Gastrocnemius medialis (tissue), 4 donors: ENCODE data around the gene GJB1. TPM values are rescaled to one million over a fixed set of nuclear protein-coding genes. Genes with fewer than 3 reads are reported as not detected.

Experiments used
- ATAC-seq, 2 donors: fragments of 150-250 bp; one replicate each; pipeline ENCODE4 v1.9.1; 2016
- DNase-seq, 2 donors: peaks; one replicate each; pipeline ENCODE4 v3.0.0-alpha.2; 2019
- H3K27ac ChIP-seq, 4 donors: fragments of 200-600 bp; sonication (generic); 1 replicate in 1 of 4; 2 replicates in 3 of 4; pipeline ENCODE4 v1.5.1; 2016 to 2018; ENCODE audit warnings: mild to moderate bottlenecking in 2 of 4, moderate library complexity in 1 of 4
- H3K27me3 ChIP-seq, 3 donors: fragments of 200-600 bp; sonication (generic) in 2 of 3; 1 replicate in 1 of 3; 2 replicates in 2 of 3; pipeline versions ENCODE4 v1.5.1 to v1.6.0; 2016 to 2019; ENCODE audit warnings: mild to moderate bottlenecking in 1 of 3, moderate library complexity in 1 of 3
- H3K36me3 ChIP-seq, 2 donors: fragments of 200-600 bp; sonication (generic) in 1 of 2; one replicate each; pipeline ENCODE4 v1.5.1; 2017 to 2018
- H3K4me1 ChIP-seq, 2 donors: fragments of 200-600 bp; sonication (generic) in 1 of 2; one replicate each; pipeline ENCODE4 v1.5.1; 2016 to 2017; ENCODE audit warnings: mild to moderate bottlenecking in 2 of 2
- H3K4me3 ChIP-seq, 4 donors: fragments of 200-600 bp; sonication (generic) in 3 of 4; 1 replicate in 1 of 4; 2 replicates in 3 of 4; pipeline ENCODE4 v1.5.1; 2016 to 2019; ENCODE audit warnings: mild to moderate bottlenecking in 2 of 4
- H3K9me3 ChIP-seq, 3 donors: fragments of 200-600 bp; sonication (generic) in 2 of 3; 1 replicate in 1 of 3; 2 replicates in 2 of 3; pipeline ENCODE4 v1.5.1; 2016 to 2019
- POLR2A ChIP-seq, 2 donors: fragments of 450-650 bp; IDR thresholded peaks; one replicate each; pipeline ENCODE4 v1.6.1; 2017; ENCODE audit warnings: antibody characterized with exemption in 2 of 2, mild to moderate bottlenecking in 2 of 2, moderate library complexity in 2 of 2
- in situ Hi-C, 4 donors: fragments of 200-750 bp; cut with MboI; loops; one replicate each; pipeline versions ENCODE4 v1.15.0 to v1.8.0; 2017; ENCODE audit warnings: low sequenced_read_pairs in 4 of 4
- intact Hi-C: fragments of 100-400 bp; cut with DNase I; formaldehyde crosslinking; loops from one replicate; pipeline ENCODE4 v1.15.1; 2023; ENCODE audit warnings: low total_unique reads
- total RNA-seq, 4 donors: library from RNA; depleted of rRNA; stranded (reverse); fragments of >200 nt; gene quantifications; one replicate each; pipeline versions ENCODE4 v1.1.0 to v1.2.3, GENCODE V29; 2016
- TF ChIP-seq, protein P1 (sequence below), 5 experiments: fragments of 450-650 bp in 3 of 5; fragments of 200-600 bp in 2 of 5; sonication (generic) in 2 of 5; IDR thresholded peaks in 4 of 5; conservative IDR thresholded peaks in 1 of 5; 1 replicate in 4 of 5; 2 replicates in 1 of 5; pipeline ENCODE4 v1.5.1; 2016 to 2019; ENCODE audit warnings: antibody characterized with exemption in 5 of 5, mild to moderate bottlenecking in 3 of 5, moderate library complexity in 3 of 5

GJB1 gene
- total RNA-seq, 4 donors from 2014 or later: 0.24 to 0.80 TPM; not detected in 2

DNA sequence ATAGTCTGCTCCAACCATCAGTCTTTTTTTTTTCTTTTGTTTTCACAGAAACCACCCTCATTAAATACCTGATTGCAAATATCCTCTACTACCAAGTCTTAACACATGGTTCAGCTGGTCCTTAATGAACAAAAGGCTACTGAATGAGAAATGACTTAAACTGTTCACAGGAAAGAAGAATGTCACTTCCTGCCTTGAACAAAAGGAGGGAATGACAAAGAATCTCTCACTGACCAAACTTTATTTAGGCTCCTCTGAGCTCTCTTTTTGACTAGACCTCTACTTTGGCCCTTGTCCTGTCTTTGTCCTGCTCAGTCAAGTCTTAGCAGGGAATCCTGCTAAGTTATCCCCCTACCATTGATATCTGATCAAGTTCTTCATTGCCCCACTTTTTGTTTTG, 31.8 kb upstream of the GJB1 start:
- intact Hi-C loops (no loop called here), in situ Hi-C loops (loop anchor here in 2 of 4 donors (25.0 kb wide), 1 partner anchor 429 kb away; no protein-coding TSS in a partner anchor)
- ATAC-seq: no peak
- H3K9me3 ChIP-seq: no peaks in the 10 kb centered on the region
- no peak overlapping the region for H3K27ac ChIP-seq
- DNase-seq: no peak
- TF ChIP-seq, protein P1, sequence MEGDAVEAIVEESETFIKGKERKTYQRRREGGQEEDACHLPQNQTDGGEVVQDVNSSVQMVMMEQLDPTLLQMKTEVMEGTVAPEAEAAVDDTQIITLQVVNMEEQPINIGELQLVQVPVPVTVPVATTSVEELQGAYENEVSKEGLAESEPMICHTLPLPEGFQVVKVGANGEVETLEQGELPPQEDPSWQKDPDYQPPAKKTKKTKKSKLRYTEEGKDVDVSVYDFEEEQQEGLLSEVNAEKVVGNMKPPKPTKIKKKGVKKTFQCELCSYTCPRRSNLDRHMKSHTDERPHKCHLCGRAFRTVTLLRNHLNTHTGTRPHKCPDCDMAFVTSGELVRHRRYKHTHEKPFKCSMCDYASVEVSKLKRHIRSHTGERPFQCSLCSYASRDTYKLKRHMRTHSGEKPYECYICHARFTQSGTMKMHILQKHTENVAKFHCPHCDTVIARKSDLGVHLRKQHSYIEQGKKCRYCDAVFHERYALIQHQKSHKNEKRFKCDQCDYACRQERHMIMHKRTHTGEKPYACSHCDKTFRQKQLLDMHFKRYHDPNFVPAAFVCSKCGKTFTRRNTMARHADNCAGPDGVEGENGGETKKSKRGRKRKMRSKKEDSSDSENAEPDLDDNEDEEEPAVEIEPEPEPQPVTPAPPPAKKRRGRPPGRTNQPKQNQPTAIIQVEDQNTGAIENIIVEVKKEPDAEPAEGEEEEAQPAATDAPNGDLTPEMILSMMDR (IDR thresholded peaks at IDR 0.05 in 4 of 5, conservative IDR thresholded peaks at IDR 0.05 in 1 of 5): no peak
- no peak for TF ChIP-seq POLR2A (IDR thresholded peaks at IDR 0.05)
- H3K36me3 ChIP-seq: no peaks in the 10 kb centered on the region
- H3K4me3 ChIP-seq: no peak overlapping the region
- no peaks in the 10 kb centered on the region for H3K4me1 ChIP-seq
- no peaks in the 10 kb centered on the region for H3K27me3 ChIP-seq

DNA sequence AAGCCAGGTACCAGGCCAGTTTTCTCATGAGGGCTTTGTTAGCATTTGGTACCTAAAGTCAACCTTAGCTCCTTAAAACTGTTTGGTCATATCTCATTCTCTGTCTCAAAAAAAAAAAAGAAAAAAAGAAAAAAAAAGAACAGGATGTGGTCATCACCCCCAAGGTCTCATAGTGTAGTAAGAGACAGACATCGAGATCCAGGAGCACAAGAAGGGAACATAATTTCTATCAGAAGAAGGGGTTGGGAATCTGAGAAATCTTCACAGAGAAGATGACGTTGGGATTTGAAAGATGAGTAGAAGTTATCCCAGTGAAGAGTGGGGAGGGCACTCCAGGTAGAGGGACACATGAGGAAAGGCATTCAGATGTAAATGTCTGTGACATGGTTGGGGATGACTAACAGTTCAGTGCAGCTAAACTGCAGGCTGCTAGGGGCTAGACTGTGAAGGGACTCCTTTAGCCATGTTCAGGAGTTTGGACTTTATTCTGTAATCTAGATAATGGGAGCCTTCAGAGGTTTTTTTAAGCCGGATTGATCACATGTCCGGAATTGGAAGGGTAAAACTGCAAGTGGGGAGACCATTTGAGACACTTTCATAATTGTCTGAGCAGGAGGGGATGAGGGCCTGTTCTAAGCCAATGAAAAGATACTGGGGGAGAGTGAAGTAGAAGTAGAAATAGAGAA, 26.9 kb upstream of the GJB1 start:
- in situ Hi-C loops: loop anchor here in 2 of 4 donors (25.0 kb wide), 1 partner anchor 434 kb away; no protein-coding TSS in a partner anchor
- no peak for TF ChIP-seq POLR2A (IDR thresholded peaks at IDR 0.05)
- TF ChIP-seq, protein P1 (IDR thresholded peaks at IDR 0.05 in 4 of 5, conservative IDR thresholded peaks at IDR 0.05 in 1 of 5): no peak
- Histone ChIP-seq H3K27me3 (no peaks in the 10 kb centered on the region), H3K36me3 (no peaks in the 10 kb centered on the region), H3K4me1 (no peaks in the 10 kb centered on the region), H3K27ac (no peak overlapping the region), H3K9me3 (no peaks in the 10 kb centered on the region), H3K4me3 (no peak overlapping the region)
- intact Hi-C loops: no loop called here
- ATAC-seq (no peak), DNase-seq (no peak)

DNA sequence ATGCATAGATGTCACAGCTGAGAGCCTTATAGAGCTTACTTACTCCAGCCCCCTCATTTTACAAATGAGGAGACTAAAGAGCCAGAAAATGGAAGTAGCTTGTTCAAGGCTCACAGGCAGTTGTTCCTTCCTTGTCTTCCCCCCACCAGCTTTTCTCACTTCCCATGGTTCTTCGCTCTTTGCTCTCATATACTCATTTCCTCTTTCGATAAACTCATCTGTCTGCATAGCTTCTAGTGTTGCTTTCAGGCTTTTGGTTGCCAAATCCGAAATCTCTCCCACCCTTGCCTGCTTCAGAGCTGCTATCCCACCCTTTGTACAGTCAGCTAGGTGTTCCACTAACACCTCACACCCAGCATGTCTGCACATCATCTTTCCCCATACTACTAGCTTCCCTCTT, 25.0 kb upstream of the GJB1 start:
- DNase-seq: no peak
- no peak for ATAC-seq
- TF ChIP-seq, protein P1 (IDR thresholded peaks at IDR 0.05 in 4 of 5, conservative IDR thresholded peaks at IDR 0.05 in 1 of 5): no peak
- no peak for TF ChIP-seq POLR2A (IDR thresholded peaks at IDR 0.05)
- no peak overlapping the region for H3K4me3 ChIP-seq
- H3K27ac ChIP-seq: no peak overlapping the region
- no peaks in the 10 kb centered on the region for H3K36me3 ChIP-seq
- H3K27me3 ChIP-seq: no peaks in the 10 kb centered on the region
- in situ Hi-C loops: loop anchor here in 2 of 4 donors (25.0 kb wide), 1 partner anchor 436 kb away; no protein-coding TSS in a partner anchor
- intact Hi-C loops: no loop called here
- no peaks in the 10 kb centered on the region for H3K9me3 ChIP-seq
- no peaks in the 10 kb centered on the region for H3K4me1 ChIP-seq

DNA sequence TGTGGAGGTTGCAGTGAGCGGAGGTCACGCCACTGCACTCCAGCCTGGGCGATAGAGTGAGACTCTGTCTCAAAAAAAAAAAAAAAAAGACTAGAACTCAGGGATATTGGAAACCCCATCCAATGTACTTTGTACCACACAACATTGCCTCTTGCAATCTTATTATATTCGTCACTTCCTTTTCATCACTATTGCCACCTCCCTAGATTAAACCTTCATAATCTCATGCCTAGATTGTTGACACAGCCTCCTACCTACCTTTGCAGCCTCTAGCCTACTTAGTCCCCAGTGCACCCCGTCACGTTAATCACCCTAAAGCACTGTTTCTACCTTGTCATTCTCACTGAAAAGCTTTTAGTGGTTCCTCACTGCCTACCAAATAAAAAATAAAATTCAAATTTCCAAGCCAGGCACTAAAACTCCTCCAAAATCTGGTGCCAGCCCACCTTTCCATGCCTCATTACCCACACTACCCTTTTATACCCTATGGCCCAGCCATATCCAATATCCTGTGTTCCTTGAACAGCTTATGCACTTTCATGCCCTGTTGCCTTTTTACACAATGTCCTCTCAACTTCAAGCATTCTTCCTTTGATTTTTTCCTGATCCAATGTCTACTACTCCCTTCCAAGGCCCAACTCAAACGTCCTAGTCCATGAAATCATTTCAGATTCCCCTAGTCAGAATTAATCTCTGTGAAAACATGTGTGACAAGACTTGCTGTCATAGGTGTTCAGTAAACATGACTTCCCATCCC, 23.6 kb upstream of the GJB1 start:
- Histone ChIP-seq H3K9me3 (no peaks in the 10 kb centered on the region), H3K4me1 (no peaks in the 10 kb centered on the region), H3K4me3 (no peak overlapping the region), H3K27ac (no peak overlapping the region), H3K36me3 (no peaks in the 10 kb centered on the region), H3K27me3 (no peaks in the 10 kb centered on the region)
- ATAC-seq (no peak), DNase-seq (no peak)
- TF ChIP-seq, protein P1 (IDR thresholded peaks at IDR 0.05 in 4 of 5, conservative IDR thresholded peaks at IDR 0.05 in 1 of 5): no peak
- TF ChIP-seq POLR2A (IDR thresholded peaks at IDR 0.05): no peak
- in situ Hi-C loops: loop anchor here in 2 of 4 donors (25.0 kb wide), 1 partner anchor 437 kb away; no protein-coding TSS in a partner anchor
- intact Hi-C loops: no loop called here
